ENCODE results near the gene NDUFS6. TPM values are rescaled to one million over a fixed set of nuclear protein-coding genes. Genes with fewer than 3 reads are reported as not detected.
A peak's percentile ranks its signal among the peaks of the same experiment; 100 is the strongest.

Gene NDUFS6
- total and polyA plus RNA-seq, 10 donors, result 18.2 to 74.2 (median 29.2) TPM

DNA sequence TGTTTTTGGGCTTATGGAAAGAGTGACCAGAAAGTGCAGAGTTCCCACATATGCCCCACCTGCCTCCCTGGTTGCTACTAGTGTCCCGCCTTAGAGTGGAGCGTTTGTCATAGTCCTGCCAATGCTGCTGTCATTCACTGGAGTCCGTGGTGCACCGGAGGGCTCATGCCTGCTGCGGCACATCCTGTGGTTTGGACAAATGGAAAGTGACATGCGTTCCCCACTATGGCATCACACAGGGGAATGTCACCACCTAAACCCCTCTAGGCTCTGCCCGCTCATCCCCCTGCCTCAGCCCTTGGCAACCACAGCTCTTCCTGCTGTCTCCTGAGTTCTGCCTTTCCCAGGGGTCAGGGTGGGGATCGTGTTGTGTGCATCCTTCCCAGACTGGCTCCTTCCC, 52.3 kb downstream of the NDUFS6 start:
- peaks cover 0 to 90% (median 58%) of the 10 kb centered on the region in 7 donors for H3K27me3 ChIP-seq (replicated peaks in 1 of 7)

DNA sequence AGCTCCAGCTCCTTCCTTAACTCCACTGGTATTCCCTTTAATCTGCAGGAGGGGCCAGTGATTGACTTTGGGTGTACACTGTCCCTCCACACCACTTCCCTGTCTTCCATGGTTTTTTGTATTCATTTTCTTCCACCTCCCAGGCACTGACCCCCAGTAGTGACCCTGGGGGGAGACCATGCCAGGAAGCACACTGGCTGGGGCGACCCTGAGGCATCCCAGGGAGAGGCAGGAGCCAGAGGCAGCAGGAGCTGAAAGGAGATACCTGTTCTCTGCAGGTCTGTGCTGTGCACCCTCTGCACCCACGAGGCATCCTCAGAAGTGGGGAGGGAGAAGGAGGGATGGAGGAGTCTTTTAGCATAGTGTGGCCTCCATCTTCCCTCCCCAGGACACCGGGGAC, 53.9 kb downstream of the NDUFS6 start:
- H3K27ac ChIP-seq, result no peak overlapping the region
- no peaks in the 10 kb centered on the region for H3K9me3 ChIP-seq
- intact Hi-C loops (cut with DNase I; ENCODE audit: low total_unique reads), result no loop called here
- H3K4me1 ChIP-seq, result peaks cover 0 to 7% (median 0%) of the 10 kb centered on the region in 6 donors
- no peak for DNase-seq
- TF ChIP-seq POLR2A (IDR thresholded peaks at IDR 0.05), result no peak
- no peak for TF ChIP-seq POLR2AphosphoS5 (IDR thresholded peaks at IDR 0.05)
- peaks cover 0 to 76% (median 51%) of the 10 kb centered on the region in 7 donors for H3K27me3 ChIP-seq (replicated peaks in 1 of 7)
- H3K36me3 ChIP-seq, result no peaks in the 10 kb centered on the region
- H3K4me3 ChIP-seq, result no peak overlapping the region
- 29 to 46% (median 42%) methylated on average over 3 of the region's 3 CpGs for WGBS, 5 donors

More for the DNA sequence above, 52.3 kb downstream of the NDUFS6 start:
- no peak overlapping the region for H3K4me3 ChIP-seq
- WGBS, 5 donors, result 68 to 76% (median 74%) methylated on average over 8 of the region's 8 CpGs
- intact Hi-C loops (cut with DNase I; ENCODE audit: low total_unique reads), result no loop called here
- no peak for DNase-seq
- peaks cover 0 to 13% (median 0%) of the 10 kb centered on the region in 6 donors for H3K4me1 ChIP-seq
- TF ChIP-seq POLR2AphosphoS5 (IDR thresholded peaks at IDR 0.05) (no peak), POLR2A (IDR thresholded peaks at IDR 0.05) (no peak)
- TF ChIP-seq, protein P1, sequence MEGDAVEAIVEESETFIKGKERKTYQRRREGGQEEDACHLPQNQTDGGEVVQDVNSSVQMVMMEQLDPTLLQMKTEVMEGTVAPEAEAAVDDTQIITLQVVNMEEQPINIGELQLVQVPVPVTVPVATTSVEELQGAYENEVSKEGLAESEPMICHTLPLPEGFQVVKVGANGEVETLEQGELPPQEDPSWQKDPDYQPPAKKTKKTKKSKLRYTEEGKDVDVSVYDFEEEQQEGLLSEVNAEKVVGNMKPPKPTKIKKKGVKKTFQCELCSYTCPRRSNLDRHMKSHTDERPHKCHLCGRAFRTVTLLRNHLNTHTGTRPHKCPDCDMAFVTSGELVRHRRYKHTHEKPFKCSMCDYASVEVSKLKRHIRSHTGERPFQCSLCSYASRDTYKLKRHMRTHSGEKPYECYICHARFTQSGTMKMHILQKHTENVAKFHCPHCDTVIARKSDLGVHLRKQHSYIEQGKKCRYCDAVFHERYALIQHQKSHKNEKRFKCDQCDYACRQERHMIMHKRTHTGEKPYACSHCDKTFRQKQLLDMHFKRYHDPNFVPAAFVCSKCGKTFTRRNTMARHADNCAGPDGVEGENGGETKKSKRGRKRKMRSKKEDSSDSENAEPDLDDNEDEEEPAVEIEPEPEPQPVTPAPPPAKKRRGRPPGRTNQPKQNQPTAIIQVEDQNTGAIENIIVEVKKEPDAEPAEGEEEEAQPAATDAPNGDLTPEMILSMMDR (IDR thresholded peaks at IDR 0.05 in 8 of 11, conservative IDR thresholded peaks at IDR 0.05 in 3 of 11), result no peak
- H3K36me3 ChIP-seq, result no peaks in the 10 kb centered on the region
- no peak overlapping the region for H3K27ac ChIP-seq
- H3K9me3 ChIP-seq, result no peaks in the 10 kb centered on the region

DNA sequence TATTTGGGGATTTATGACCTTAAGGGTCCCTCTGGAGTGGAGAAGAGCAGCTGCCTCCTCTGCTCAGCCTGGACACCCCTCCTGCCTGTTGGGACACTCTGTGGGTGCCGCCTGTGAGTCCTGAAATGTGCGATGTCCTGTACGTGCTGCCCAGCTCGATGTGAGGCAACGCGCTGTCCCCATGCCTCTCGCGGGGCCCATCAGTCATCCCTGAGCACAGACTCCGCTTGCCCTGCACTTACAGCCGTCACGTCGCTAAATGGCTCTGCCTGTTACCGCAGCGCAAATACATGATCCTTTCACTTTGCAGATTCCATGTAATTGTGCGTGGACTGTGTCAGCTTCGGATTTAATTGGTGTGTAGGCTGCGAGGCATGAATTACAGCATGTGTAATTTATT, 54.4 kb downstream of the NDUFS6 start:
- no peak for TF ChIP-seq POLR2AphosphoS5 (IDR thresholded peaks at IDR 0.05)
- TF ChIP-seq, protein P1 (IDR thresholded peaks at IDR 0.05 in 8 of 11, conservative IDR thresholded peaks at IDR 0.05 in 3 of 11), result no peak
- TF ChIP-seq POLR2A (IDR thresholded peaks at IDR 0.05), result no peak
- no peak overlapping the region for H3K27ac ChIP-seq
- WGBS, 5 donors, result 63 to 80% (median 78%) methylated on average over 13 to 17 of the region's 17 CpGs
- H3K27me3 ChIP-seq (replicated peaks in 1 of 7), result peaks cover 0 to 72% (median 46%) of the 10 kb centered on the region in 7 donors
- DNase-seq, result no peak
- no peaks in the 10 kb centered on the region for H3K9me3 ChIP-seq
- peaks cover 0 to 7% (median 0%) of the 10 kb centered on the region in 6 donors for H3K4me1 ChIP-seq
- intact Hi-C loops (cut with DNase I; ENCODE audit: low total_unique reads), result no loop called here
- H3K36me3 ChIP-seq, result no peaks in the 10 kb centered on the region
- H3K4me3 ChIP-seq, result no peak overlapping the region

DNA sequence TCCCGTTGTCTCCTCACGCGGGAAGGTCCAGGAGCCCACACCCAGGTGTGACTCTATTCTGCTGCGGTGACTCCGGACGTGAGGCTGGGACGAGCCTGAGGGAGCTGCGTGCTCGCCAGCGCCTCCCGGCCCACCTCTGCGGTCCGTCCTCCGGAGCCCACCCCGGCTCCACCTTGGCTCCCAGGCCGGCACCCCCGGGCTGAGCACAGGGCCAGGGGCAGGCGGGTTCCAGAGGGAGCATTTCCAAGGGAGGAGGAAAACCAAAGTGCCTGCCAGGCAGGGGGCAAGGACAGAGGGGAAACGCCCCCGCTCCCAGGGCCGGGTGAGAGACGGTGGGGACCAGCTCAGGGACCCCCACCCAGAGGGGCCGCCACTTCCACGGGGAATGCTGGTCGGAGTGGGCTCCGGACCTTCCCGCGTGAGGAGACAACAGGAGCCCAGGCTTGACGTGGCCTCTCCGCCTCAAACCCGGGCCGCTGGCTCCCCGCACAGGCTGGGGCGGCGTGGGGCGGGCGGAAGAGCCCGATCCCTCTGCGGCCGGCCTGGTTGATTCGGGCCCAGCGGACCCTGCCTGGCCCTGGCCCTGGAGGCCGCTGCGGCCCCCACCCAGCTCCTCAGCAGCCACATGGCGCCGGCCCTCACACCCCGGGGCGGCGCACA, 55.5 kb downstream of the NDUFS6 start:
- Histone ChIP-seq H3K27me3 (replicated peaks in 1 of 7) (peaks cover 0 to 69% (median 36%) of the 10 kb centered on the region in 7 donors), H3K4me3 (peak overlapping the region in 1 of 8 donors; percentile 33), H3K9me3 (no peaks in the 10 kb centered on the region), H3K36me3 (no peaks in the 10 kb centered on the region), H3K27ac (no peak overlapping the region), H3K4me1 (peaks cover 0 to under 1% (median 0%) of the 10 kb centered on the region in 6 donors)
- no peak for DNase-seq
- TF ChIP-seq, protein P1 (IDR thresholded peaks at IDR 0.05 in 8 of 11, conservative IDR thresholded peaks at IDR 0.05 in 3 of 11), result no peak
- TF ChIP-seq POLR2AphosphoS5 (IDR thresholded peaks at IDR 0.05), result no peak
- TF ChIP-seq POLR2A (IDR thresholded peaks at IDR 0.05), result no peak
- WGBS, 5 donors, result 33 to 93% (median 69%) methylated on average over 8 to 49 of the region's 49 CpGs
- intact Hi-C loops (cut with DNase I; ENCODE audit: low total_unique reads), result no loop called here
